Fibroblast of mammary gland (primary cell): ENCODE measurements around the gene RAB3GAP2.
A peak's percentile ranks its signal among the peaks of the same experiment; 100 is the strongest.
"Not testable (repeated sequence)": the region's sequence is repeated elsewhere in the genome, so short reads cannot be mapped to it uniquely, and the experiment has no call there.

ENCODE experiments used
- DNase-seq: peaks from one replicate; pipeline ENCODE4 v3.0.0-alpha.2; 2010; ENCODE audit warnings: low read depth
- H3K4me3 ChIP-seq: 2 replicates; pipeline ENCODE4 v1.5.1; 2011; ENCODE audit warnings: low read depth, mild to moderate bottlenecking, low read length, moderate library complexity; ENCODE audit not compliant: control insufficient read depth
- TF ChIP-seq, protein P1 (sequence below): conservative IDR thresholded peaks from 2 replicates; pipeline ENCODE4 v1.5.1; 2011; ENCODE audit warnings: low read depth, low read length, inconsistent platforms; ENCODE audit not compliant: control insufficient read depth, insufficient read depth

RAB3GAP2 gene

DNA sequence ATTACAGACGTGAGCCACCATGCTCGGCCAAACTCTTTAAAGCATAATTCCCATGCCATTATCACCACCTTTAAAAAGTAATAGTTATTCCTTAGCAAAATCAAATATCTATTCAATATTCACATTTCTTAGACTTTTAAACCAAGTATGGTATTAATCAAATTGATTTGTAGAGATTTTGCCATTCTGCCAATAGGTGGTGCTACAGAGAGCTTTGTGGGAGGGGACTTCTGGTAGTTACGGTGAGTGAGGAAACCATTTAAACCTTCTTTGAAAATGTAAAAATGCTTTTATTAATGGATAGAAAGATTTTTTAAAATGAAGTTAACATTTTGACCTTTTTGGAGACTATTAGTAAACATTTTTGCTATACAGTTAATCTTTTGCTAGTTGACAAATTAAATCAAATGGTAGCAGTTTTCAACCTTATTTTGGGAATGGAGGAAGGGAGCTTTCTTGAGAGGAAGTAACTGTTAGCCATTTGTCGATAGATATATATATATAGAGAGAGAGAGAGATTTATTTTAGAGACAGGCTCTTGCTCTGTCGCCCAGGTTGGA lies 159.0 kb downstream of the RAB3GAP2 start:
- peak; percentile 63 for DNase-seq
- no peak overlapping the region for H3K4me3 ChIP-seq
- TF ChIP-seq, protein P1, sequence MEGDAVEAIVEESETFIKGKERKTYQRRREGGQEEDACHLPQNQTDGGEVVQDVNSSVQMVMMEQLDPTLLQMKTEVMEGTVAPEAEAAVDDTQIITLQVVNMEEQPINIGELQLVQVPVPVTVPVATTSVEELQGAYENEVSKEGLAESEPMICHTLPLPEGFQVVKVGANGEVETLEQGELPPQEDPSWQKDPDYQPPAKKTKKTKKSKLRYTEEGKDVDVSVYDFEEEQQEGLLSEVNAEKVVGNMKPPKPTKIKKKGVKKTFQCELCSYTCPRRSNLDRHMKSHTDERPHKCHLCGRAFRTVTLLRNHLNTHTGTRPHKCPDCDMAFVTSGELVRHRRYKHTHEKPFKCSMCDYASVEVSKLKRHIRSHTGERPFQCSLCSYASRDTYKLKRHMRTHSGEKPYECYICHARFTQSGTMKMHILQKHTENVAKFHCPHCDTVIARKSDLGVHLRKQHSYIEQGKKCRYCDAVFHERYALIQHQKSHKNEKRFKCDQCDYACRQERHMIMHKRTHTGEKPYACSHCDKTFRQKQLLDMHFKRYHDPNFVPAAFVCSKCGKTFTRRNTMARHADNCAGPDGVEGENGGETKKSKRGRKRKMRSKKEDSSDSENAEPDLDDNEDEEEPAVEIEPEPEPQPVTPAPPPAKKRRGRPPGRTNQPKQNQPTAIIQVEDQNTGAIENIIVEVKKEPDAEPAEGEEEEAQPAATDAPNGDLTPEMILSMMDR, result peak; percentile 64

DNA sequence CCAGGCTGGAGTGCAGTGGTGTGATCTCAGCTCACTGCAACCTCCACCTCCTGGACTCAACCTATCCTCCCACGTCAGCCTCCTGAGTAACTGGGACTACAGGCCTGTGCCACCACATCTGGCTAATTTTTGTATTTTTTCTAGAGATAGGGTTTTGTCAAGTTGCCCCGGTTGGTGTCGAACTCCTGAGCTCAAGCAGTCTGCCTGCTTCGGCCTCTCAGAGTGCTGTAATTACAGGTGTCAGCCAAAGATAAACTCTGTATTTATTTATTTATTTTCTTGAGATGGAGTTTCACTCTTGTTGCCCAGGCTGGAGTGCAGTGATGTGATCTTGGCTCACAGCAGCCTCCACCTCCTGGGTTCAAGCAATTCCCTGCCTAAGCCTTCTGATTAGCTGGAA lies 159.7 kb downstream of the RAB3GAP2 start:
- DNase-seq, H3K4me3 ChIP-seq: not testable (repeated sequence)

DNA sequence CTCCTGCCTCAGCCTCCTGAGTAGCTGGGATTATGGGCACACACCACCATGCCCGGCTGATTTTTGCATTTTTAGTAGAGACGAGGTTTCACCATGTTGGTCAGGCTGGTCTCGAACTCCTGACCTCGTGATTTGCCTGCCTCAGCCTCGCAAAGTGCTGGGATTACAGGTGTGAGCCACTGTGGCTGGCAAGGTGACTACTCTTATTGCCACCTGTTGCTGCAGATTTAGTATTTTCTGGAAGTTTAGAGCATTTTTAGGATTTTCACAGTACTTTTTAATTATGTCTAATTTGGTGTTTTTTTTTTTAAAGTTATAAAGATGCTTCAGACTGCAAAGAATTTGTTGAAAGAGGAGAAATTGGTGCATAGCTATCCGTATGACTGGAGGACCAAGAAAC lies 161.8 kb downstream of the RAB3GAP2 start:
- DNase-seq, H3K4me3 ChIP-seq: not testable (repeated sequence)

DNA sequence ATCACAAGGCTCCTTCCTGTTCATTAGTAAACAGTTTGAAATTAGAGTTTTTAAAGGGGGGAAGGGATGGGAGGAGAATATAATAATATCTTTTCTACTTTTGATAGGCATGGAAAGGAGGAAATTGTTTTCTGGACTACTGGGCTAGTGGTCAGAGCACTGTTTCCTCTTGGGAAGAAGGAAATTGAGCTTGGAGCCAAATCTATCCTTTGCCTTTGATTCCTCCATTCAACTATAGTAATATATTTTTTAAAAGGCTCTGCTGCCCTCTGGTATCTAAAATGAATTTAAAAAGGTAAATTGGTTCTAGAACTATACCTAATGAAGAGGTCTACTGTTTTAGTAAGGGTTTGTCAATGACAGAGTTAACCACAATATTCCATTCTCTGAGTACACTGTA lies 172.4 kb downstream of the RAB3GAP2 start:
- DNase-seq, result no peak
- TF ChIP-seq, protein P1, result no peak
- H3K4me3 ChIP-seq, result no peak overlapping the region
